HepG2 (cell line): ENCODE data around the gene EYA2. TPM values are rescaled to one million over a fixed set of nuclear protein-coding genes. Genes with fewer than 3 reads are reported as not detected.
A peak's percentile ranks its signal among the peaks of the same experiment; 100 is the strongest.

Experiments used
- ATAC-seq: fragments of 200-7000 bp; cut with Tn5 transposase; 3 replicates; pipeline ENCODE4 v1.9.1; 2020; ENCODE audit warnings: mild to moderate bottlenecking, moderate library complexity
- BruUV-seq: library from RNA; stranded (reverse); fragments of 400-500 nt; replicated peaks from 2 replicates; lab custom pipeline; 2021; lab: Mats Ljungman, UMichigan
- CTCF ChIA-PET: fragments of 300-600 bp; formaldehyde crosslinking; extraction: SDS; loops from one replicate; lab custom pipeline; 2021; ENCODE audit warnings: low total read pairs, inconsistent platforms, low intra/inter-chr PET ratio; lab: Yijun Ruan, JAX
- POLR2A ChIA-PET: fragments of 350-600 bp; sonication (Branson Sonifier 250); formaldehyde crosslinking; loops from one replicate; lab custom pipeline; 2020; ENCODE audit warnings: antibody characterized with exemption, inconsistent platforms; lab: Yijun Ruan, JAX
- DNase-seq: peaks from one replicate; pipeline ENCODE4 v3.0.0-alpha.2; 2015; ENCODE audit warnings: low spot score
- FAIRE-seq: peaks from 3 replicates; lab custom pipeline; 2011; peaks lifted over from hg19 to GRCh38; lab: Jason Lieb, UNC
- H2AFZ ChIP-seq: one replicate; pipeline ENCODE4 v1.6.1; 2011; ENCODE audit warnings: low read length, inconsistent platforms
- H3K27ac ChIP-seq: fragments of 300-600 bp; 3 replicates; pipeline ENCODE4 v1.8.0; 2011; ENCODE audit warnings: mixed run types, mild to moderate bottlenecking, mixed read lengths, low read length, inconsistent platforms; ENCODE audit not compliant: insufficient read depth; ENCODE audit errors: extremely low read length
- H3K27me3 ChIP-seq, 2 experiments: fragments of 200-600 bp in 1 of 2; 2 replicates in 1 of 2; 3 replicates in 1 of 2; pipeline versions ENCODE4 v1.6.0 to v1.8.0; 2011; ENCODE audit warnings: low read length in 2 of 2, mild to moderate bottlenecking in 2 of 2, moderate library complexity in 2 of 2, inconsistent platforms in 1 of 2; ENCODE audit not compliant: insufficient read depth in 2 of 2, control insufficient read depth in 1 of 2
- H3K36me3 ChIP-seq, 2 experiments: fragments of 200-600 bp in 1 of 2; replicated peaks in 1 of 2; 2 replicates in 1 of 2; 3 replicates in 1 of 2; pipeline versions ENCODE4 v1.5.1 to v1.8.0; 2011; ENCODE audit warnings: low read length in 2 of 2, inconsistent platforms in 1 of 2; ENCODE audit not compliant: insufficient read depth in 2 of 2, control insufficient read depth in 1 of 2
- H3K4me1 ChIP-seq: 2 replicates; pipeline ENCODE4 v1.5.1; 2012; ENCODE audit warnings: low read length, inconsistent platforms; ENCODE audit not compliant: insufficient read depth
- H3K4me2 ChIP-seq: 2 replicates; pipeline ENCODE4 v1.6.0; 2011; ENCODE audit warnings: low read depth, low read length, inconsistent platforms
- H3K4me3 ChIP-seq, 3 experiments: fragments of 200-600 bp in 1 of 3; sonication (generic), shearing (Covaris generic) in 1 of 3; replicated peaks in 1 of 3; 2 replicates each; pipeline ENCODE4 v1.5.1; 2011 to 2016; ENCODE audit warnings: low read length in 3 of 3, inconsistent platforms in 2 of 3, low read depth in 2 of 3, mild to moderate bottlenecking in 2 of 3, control low read depth in 1 of 3, mixed read lengths in 1 of 3; ENCODE audit not compliant: insufficient read depth in 1 of 3
- H3K79me2 ChIP-seq: one replicate; pipeline ENCODE4 v1.6.1; 2011; ENCODE audit warnings: low read length, inconsistent platforms; ENCODE audit not compliant: insufficient read depth
- H3K9ac ChIP-seq: 2 replicates; pipeline ENCODE4 v1.6.0; 2011; ENCODE audit warnings: mild to moderate bottlenecking, low read depth, low read length, inconsistent platforms; ENCODE audit not compliant: insufficient read depth
- H3K9me3 ChIP-seq: 2 replicates; pipeline ENCODE4 v1.5.1; 2012; ENCODE audit warnings: mild to moderate bottlenecking, low read length
- H4K20me1 ChIP-seq: 2 replicates; pipeline ENCODE4 v1.6.0; 2011; ENCODE audit warnings: inconsistent platforms, mild to moderate bottlenecking, low read length, moderate library complexity; ENCODE audit not compliant: insufficient read depth
- CBX2 ChIP-seq, 2 experiments: fragments of 200-600 bp in 1 of 2; sonication (generic); formaldehyde crosslinking in 1 of 2; IDR thresholded peaks; 2 replicates each; pipeline versions ENCODE4 v1.7.0 to v1.8.1; 2018 to 2022; ENCODE audit warnings: low read depth in 2 of 2, low read length in 1 of 2, mild to moderate bottlenecking in 1 of 2, missing genetic modification reagents in 1 of 2
- FOXM1 ChIP-seq: sonication (generic); formaldehyde crosslinking; IDR thresholded peaks from 2 replicates; pipeline ENCODE4 v1.5.0; 2020; ENCODE audit warnings: missing genetic modification reagents
- IRF1 ChIP-seq: sonication (generic); formaldehyde crosslinking; IDR thresholded peaks from 2 replicates; pipeline ENCODE4 v1.4.0; 2020; ENCODE audit warnings: low read depth, mild to moderate bottlenecking, missing genetic modification reagents
- ZBTB40 ChIP-seq, 2 experiments: fragments of 450-650 bp in 1 of 2; sonication (generic) in 1 of 2; formaldehyde crosslinking in 1 of 2; IDR thresholded peaks; 2 replicates each; pipeline versions ENCODE4 v1.6.1 to v1.8.0; 2016 to 2022; ENCODE audit warnings: antibody characterized with exemption in 1 of 2, mild to moderate bottlenecking in 1 of 2, missing genetic modification reagents in 1 of 2
- ZNF20 ChIP-seq: sonication (generic); formaldehyde crosslinking; IDR thresholded peaks from 2 replicates; pipeline ENCODE4 v1.4.0; 2020; ENCODE audit warnings: mild to moderate bottlenecking, moderate library complexity, missing genetic modification reagents
- ZNF564 ChIP-seq: sonication (generic); formaldehyde crosslinking; IDR thresholded peaks from 2 replicates; pipeline ENCODE4 v1.8.1; 2023; ENCODE audit warnings: mild to moderate bottlenecking, missing genetic modification reagents
- ZNF788 ChIP-seq: sonication (generic); formaldehyde crosslinking; IDR thresholded peaks from 2 replicates; pipeline ENCODE4 v1.5.0; 2020; ENCODE audit warnings: mild to moderate bottlenecking, missing genetic modification reagents, borderline replicate concordance
- WGBS: methylation state at CpG from one replicate; pipeline ENCODE4 v1.1.6; 2017; ENCODE audit warnings: low lambda C conversion rate; 5-methylcytosine and 5-hydroxymethylcytosine counted together
- in situ Hi-C: cut with HindIII; loops from 2 replicates; pipeline ENCODE4 v1.10.0; 2017; ENCODE audit warnings: low pct_unique_long_range_greater_than_20kb; ENCODE audit not compliant: extremely low pct_ligation_motif_present
- intact Hi-C: fragments of 100-400 bp; cut with micrococcal nuclease; formaldehyde crosslinking; loops from one replicate; pipeline ENCODE4 v1.10.0; 2022; ENCODE audit not compliant: unreplicated experiment
- polyA plus RNA-seq, 8 experiments: library from polyadenylated mRNA; depleted of rRNA in 3 of 8; stranded (reverse) in 7 of 8; unstranded in 1 of 8; fragments of >200 nt; fragmentation: Illumina TruSeq in 4 of 8; extraction: Trizol in 4 of 8; gene quantifications; 2 replicates each; pipeline versions ENCODE4 v1.2.1 to v1.2.3, GENCODE V29; 2011 to 2016; ENCODE audit warnings: low read depth in 4 of 8, missing spikeins in 1 of 8, mixed read lengths in 1 of 8; ENCODE audit not compliant: insufficient read depth in 1 of 8
- total RNA-seq, 5 experiments: library from RNA; depleted of rRNA; stranded (reverse); fragments of >200 nt; fragmentation: Illumina TruSeq; extraction: Trizol; gene quantifications; 2 replicates each; pipeline ENCODE4 v1.2.3, GENCODE V29; 2016; ENCODE audit warnings: low read depth in 1 of 5

EYA2 gene
- total and polyA plus RNA-seq, 2 of the 13 experiments (the other 11 are each of a cell fraction or from before 2014, with no cell fraction given): not detected

- ChIA-PET POLR2A (no interaction called here), CTCF (no interaction called here)
- Histone ChIP-seq H3K79me2 (no peaks in the 10 kb centered on the region), H3K4me2 (no peak overlapping the region), H4K20me1 (no peaks in the 10 kb centered on the region), H2AFZ (no peak overlapping the region), H3K9ac (no peak overlapping the region), H3K4me3 (no peak overlapping the region), H3K27ac (no peak overlapping the region), H3K27me3 (peaks cover 0 to 25% of the 10 kb centered on the region in 2 experiments; a peak in 3 of 5 replicates), H3K9me3 (no peaks in the 10 kb centered on the region)
- no peak for FAIRE-seq
- 7% methylated on average over 1 of the region's 1 CpG for WGBS
- in situ Hi-C loops: loop anchor here (10.0 kb wide), 1 partner anchor 434 kb away; no protein-coding TSS in a partner anchor
- DNase-seq: no peak
- ATAC-seq: no peak
- BruUV-seq: no TSS peak
- TF ChIP-seq ZNF564 (CRISPR knock-in tag): no peak
- no peak for TF ChIP-seq ZNF20
- TF ChIP-seq ZBTB40 (IDR thresholded peaks at IDR 0.05): peak; percentile 15; the same call in 1 of the 2 replicates
- no peak for TF ChIP-seq ZBTB40 (CRISPR knock-in tag; IDR thresholded peaks at IDR 0.05)
- TF ChIP-seq IRF1: no peak
- no peak for TF ChIP-seq CBX2 (IDR thresholded peaks at IDR 0.05; ENCODE audit: low read depth, low read length)
- no peak for TF ChIP-seq CBX2 (CRISPR knock-in tag; IDR thresholded peaks at IDR 0.05; ENCODE audit: low read depth)
- TF ChIP-seq FOXM1 (CRISPR knock-in tag): no peak
- TF ChIP-seq ZNF788: no peak
- TF ChIP-seq, all 625 proteins: peak for 1
- intact Hi-C loops: no loop called here
- Histone ChIP-seq H3K36me3 (no peaks in the 10 kb centered on the region), H3K4me1 (peaks cover 24% of the 10 kb centered on the region)
These were observed 296.5 kb downstream of the EYA2 start for GRCh38 chr20:47191074-47191673.
